ENCODE results near the gene ANKRD49.
"Not testable (repeated sequence)": the region's sequence is repeated elsewhere in the genome, so short reads cannot be mapped to it uniquely, and the experiment has no call there.

The ANKRD49 gene

DNA sequence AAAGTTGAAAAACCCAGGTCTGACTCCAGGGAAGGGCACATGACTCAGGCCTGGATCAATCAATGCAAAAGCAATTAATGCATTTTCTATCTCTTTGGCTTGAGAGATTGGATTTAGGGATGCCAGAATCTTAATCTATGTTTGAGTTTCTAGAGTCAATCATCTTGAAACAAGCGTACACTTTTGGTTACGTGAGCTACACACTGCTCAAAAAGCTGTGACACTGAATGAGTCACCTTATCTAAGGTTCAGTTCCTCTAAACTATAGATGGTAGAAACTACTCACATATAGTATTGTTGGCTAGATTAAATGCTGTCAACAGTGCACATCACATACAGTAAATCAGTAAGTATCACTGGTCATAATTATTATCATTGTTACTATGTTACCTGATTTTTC is 24.4 kb upstream of the ANKRD49 start:
- Histone ChIP-seq H3K36me3 (ENCODE audit: control insufficient read depth, insufficient read depth, low read length, severe bottlenecking) (peaks cover 19% of the 10 kb centered on the region), H3K9ac (ENCODE audit: low read length) (no peak overlapping the region)

DNA sequence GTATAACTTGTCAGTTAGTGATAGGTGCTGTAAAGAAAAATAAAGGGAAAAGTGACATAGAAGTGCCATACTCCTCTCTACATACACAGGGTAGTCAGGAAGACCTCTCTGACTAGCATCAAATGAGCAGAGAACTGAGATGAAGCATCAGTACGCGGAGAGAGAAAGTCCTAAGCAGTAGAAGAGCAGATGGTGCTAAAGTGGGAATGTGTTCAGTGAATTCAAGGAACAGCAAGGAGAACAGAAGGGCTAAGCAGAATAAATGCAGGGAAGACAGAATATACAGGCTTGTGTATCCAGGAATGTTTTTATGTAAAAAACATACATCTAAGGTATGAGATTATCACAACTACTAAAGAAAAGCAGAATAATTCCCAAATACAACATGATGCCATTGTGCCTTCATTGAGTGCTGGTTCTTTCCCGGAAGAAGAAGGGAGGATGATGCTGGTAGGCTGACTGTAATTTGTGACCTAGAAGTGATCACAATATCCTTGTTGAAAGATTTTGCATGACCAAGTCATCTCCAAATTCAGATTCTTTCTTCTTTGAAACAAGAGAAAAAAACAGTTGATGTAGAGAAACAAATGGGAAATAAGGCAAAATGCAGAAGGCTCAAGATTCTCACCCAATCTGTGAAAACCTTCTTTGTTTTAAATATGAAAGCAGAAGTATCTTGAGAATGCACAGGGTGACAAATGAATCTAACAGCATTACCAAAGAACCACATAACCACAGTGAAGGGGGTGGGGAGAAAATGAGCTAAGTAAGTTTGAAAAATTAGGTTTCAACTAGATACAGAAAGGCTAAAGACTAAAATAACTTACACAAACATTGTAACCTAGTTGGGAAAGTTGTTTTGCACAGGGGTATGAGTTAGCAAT is 20.6 kb upstream of the ANKRD49 start:
- H3K4me3 ChIP-seq (ENCODE audit: low read length): no peak overlapping the region
- H3K9ac ChIP-seq (ENCODE audit: low read length): no peak overlapping the region
- H3K4me1 ChIP-seq (ENCODE audit: control insufficient read depth, insufficient read depth, low read length): no peaks in the 10 kb centered on the region
- H3K9me3 ChIP-seq (ENCODE audit: control insufficient read depth, low read length): no peaks in the 10 kb centered on the region
- no peak for DNase-seq (ENCODE audit: low read depth)
- H3K36me3 ChIP-seq (ENCODE audit: control insufficient read depth, insufficient read depth, low read length, severe bottlenecking): peaks cover 35% of the 10 kb centered on the region
- H3K27me3 ChIP-seq (replicated peaks; ENCODE audit: control insufficient read depth, insufficient read depth, low read length): no peaks in the 10 kb centered on the region

More for the DNA sequence above, 24.4 kb upstream of the ANKRD49 start:
- Histone ChIP-seq H3K9me3 (ENCODE audit: control insufficient read depth, low read length) (no peaks in the 10 kb centered on the region), H3K4me3 (ENCODE audit: low read length) (no peak overlapping the region), H3K27me3 (replicated peaks; ENCODE audit: control insufficient read depth, insufficient read depth, low read length) (no peaks in the 10 kb centered on the region), H3K4me1 (ENCODE audit: control insufficient read depth, insufficient read depth, low read length) (no peaks in the 10 kb centered on the region)
- no peak for DNase-seq (ENCODE audit: low read depth)

DNA sequence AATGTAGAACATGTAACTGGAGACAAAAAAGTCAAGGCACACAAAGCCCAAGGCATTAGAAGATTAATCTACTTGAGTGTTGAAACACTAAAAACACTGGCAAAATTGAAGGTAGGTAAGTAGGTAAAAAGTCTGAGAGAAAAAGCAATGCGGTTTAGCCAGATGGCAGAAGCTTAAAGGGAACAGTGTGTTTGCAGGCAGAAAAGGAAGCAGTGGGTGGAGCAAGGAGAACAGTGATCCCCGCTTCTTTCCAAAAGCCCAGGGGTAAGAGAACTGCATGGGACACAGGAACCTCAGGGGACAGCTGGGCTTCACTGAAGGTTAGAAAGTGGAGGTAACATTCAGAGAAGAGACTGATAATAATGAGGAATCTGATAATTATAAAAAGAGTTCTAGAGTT is 16.2 kb upstream of the ANKRD49 start:
- H3K9ac ChIP-seq (ENCODE audit: low read length): no peak overlapping the region
- H3K4me3 ChIP-seq (ENCODE audit: low read length): no peak overlapping the region
- H3K27me3 ChIP-seq (replicated peaks; ENCODE audit: control insufficient read depth, insufficient read depth, low read length): no peaks in the 10 kb centered on the region
- H3K36me3 ChIP-seq (ENCODE audit: control insufficient read depth, insufficient read depth, low read length, severe bottlenecking): peaks cover 40% of the 10 kb centered on the region
- H3K9me3 ChIP-seq (ENCODE audit: control insufficient read depth, low read length): no peaks in the 10 kb centered on the region
- H3K4me1 ChIP-seq (ENCODE audit: control insufficient read depth, insufficient read depth, low read length): no peaks in the 10 kb centered on the region
- DNase-seq (ENCODE audit: low read depth): no peak

DNA sequence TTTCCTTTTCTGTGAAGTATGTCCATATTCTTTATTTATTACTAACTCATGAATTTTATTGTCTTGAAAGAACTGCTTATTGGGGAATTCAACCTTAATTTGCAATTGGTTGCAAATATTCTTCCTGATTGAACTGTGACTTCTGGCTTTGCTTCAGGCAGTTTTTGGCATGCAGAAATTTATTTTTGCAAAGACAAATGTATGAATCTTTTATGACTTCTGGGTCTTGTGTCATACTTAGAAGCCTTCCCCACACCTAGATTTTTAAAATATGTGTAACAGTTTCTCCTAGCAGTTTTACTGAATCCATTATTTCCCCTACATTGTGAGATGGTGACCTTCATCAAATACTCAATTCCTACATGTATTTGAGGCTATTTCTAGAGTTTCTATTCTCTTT is 12.4 kb upstream of the ANKRD49 start:
- DNase-seq (ENCODE audit: low read depth): no peak
- H3K9me3 ChIP-seq (ENCODE audit: control insufficient read depth, low read length): no peaks in the 10 kb centered on the region
- no peak overlapping the region for H3K4me3 ChIP-seq (ENCODE audit: low read length)
- no peak overlapping the region for H3K9ac ChIP-seq (ENCODE audit: low read length)
- no peaks in the 10 kb centered on the region for H3K27me3 ChIP-seq (replicated peaks; ENCODE audit: control insufficient read depth, insufficient read depth, low read length)
- peaks cover 28% of the 10 kb centered on the region for H3K36me3 ChIP-seq (ENCODE audit: control insufficient read depth, insufficient read depth, low read length, severe bottlenecking)
- H3K4me1 ChIP-seq (ENCODE audit: control insufficient read depth, insufficient read depth, low read length): no peaks in the 10 kb centered on the region

DNA sequence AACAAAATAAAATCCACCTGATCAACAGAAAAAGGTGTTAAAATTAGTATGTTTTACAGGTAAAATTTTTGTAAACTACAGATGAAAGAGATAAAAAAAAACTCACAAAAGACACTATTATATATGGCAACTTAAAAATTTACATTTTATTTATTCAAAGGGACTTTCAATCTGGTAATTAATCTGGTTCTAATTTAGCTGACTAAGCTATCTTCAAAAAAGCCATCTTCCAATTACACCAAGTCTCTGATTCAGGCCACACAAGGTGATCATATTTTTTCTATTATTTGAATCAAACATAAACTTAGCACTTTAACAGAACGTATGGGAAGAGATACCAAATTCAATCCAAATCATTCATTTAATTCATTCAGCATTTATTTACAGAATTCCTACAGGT is 7.7 kb upstream of the ANKRD49 start:
- no peak for DNase-seq (ENCODE audit: low read depth)
- H3K9me3 ChIP-seq (ENCODE audit: control insufficient read depth, low read length): no peaks in the 10 kb centered on the region
- no peaks in the 10 kb centered on the region for H3K27me3 ChIP-seq (replicated peaks; ENCODE audit: control insufficient read depth, insufficient read depth, low read length)
- peaks cover 4% of the 10 kb centered on the region for H3K4me1 ChIP-seq (ENCODE audit: control insufficient read depth, insufficient read depth, low read length)
- no peak overlapping the region for H3K9ac ChIP-seq (ENCODE audit: low read length)
- H3K36me3 ChIP-seq (ENCODE audit: control insufficient read depth, insufficient read depth, low read length, severe bottlenecking): peaks cover 29% of the 10 kb centered on the region
- H3K4me3 ChIP-seq (ENCODE audit: low read length): no peak overlapping the region

DNA sequence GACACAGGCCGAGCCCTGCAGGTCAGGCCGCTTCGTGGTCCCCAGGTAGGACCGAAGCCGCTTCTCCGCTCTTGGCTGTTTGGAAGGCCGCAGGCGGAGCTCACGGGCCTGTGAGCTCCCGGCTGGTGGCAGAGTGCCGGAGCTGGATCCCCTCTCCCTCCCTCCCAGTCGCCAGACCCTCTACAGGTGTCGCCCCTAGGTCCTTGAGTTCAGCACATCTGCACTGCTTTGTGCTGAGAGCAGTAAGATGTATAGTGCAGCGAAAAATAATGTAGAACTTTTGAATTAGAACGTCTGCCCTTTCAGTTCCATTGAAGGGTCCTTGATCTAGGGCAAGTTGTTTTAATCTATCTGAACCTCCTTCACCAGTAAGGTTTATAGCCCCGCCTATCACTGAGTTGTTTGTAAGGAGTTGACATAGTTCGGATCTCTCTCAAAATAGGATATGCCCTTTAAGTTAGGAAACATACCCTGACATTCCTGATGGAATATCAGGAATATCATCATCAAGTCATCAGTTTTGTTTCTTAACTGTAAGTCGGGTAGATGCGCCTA is 419 bp downstream of the ANKRD49 start:
- Histone ChIP-seq H3K4me3 (ENCODE audit: low read length) (peak overlapping the region; percentile 95), H3K9ac (ENCODE audit: low read length) (peak overlapping the region; percentile 86), H3K9me3 (ENCODE audit: control insufficient read depth, low read length) (no peaks in the 10 kb centered on the region), H3K27me3 (replicated peaks; ENCODE audit: control insufficient read depth, insufficient read depth, low read length) (no peaks in the 10 kb centered on the region), H3K4me1 (ENCODE audit: control insufficient read depth, insufficient read depth, low read length) (peaks cover 19% of the 10 kb centered on the region), H3K36me3 (ENCODE audit: control insufficient read depth, insufficient read depth, low read length, severe bottlenecking) (peaks cover 37% of the 10 kb centered on the region)
- DNase-seq (ENCODE audit: low read depth): peak; percentile 30

DNA sequence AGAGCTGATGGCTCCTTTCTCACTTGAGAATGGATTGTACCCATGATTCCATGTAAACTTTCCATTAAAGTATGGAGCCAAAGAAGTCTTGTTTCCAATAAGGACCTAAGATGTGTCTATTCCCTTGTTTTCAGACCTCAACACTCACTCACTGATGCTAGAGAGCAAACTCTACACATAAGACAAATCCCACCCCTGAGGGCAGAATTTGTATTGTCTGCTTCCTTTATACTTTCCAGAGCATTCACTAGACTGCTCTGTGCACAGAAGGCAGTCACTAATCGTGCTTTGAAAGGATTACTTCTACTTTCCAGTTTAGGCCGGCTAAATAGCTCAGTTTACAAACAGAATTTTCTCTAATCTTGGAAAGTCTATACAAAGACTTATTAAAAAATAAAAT is 6.4 kb downstream of the ANKRD49 start:
- Histone ChIP-seq H3K4me1 (ENCODE audit: control insufficient read depth, insufficient read depth, low read length) (peaks cover 4% of the 10 kb centered on the region), H3K27me3 (replicated peaks; ENCODE audit: control insufficient read depth, insufficient read depth, low read length) (no peaks in the 10 kb centered on the region), H3K36me3 (ENCODE audit: control insufficient read depth, insufficient read depth, low read length, severe bottlenecking) (peaks cover 36% of the 10 kb centered on the region), H3K9ac (ENCODE audit: low read length) (no peak overlapping the region), H3K4me3 (ENCODE audit: low read length) (no peak overlapping the region), H3K9me3 (ENCODE audit: control insufficient read depth, low read length) (no peaks in the 10 kb centered on the region)
- DNase-seq (ENCODE audit: low read depth): no peak

DNA sequence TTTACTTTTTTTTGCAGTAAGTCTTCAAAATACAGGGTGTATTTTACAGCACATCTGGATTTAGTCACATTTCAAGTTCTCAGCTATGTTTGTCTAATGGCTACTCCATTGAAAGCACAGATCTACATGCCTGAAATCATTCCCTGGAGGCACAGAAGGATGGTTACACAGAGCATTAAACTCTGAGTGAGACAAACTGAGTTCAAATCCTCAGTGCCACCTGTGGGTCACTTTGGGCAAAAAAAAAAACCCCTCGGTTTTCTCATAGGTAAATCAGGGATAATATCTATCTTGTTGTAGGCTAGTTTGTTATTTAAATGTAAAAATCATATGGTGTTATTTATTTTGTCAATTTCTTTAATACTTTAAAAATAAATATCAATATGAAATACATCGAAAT is 7.7 kb downstream of the ANKRD49 start:
- no peaks in the 10 kb centered on the region for H3K9me3 ChIP-seq (ENCODE audit: control insufficient read depth, low read length)
- H3K4me1 ChIP-seq (ENCODE audit: control insufficient read depth, insufficient read depth, low read length): no peaks in the 10 kb centered on the region
- no peak overlapping the region for H3K4me3 ChIP-seq (ENCODE audit: low read length)
- DNase-seq (ENCODE audit: low read depth): no peak
- H3K9ac ChIP-seq (ENCODE audit: low read length): no peak overlapping the region
- H3K36me3 ChIP-seq (ENCODE audit: control insufficient read depth, insufficient read depth, low read length, severe bottlenecking): peaks cover 36% of the 10 kb centered on the region
- no peaks in the 10 kb centered on the region for H3K27me3 ChIP-seq (replicated peaks; ENCODE audit: control insufficient read depth, insufficient read depth, low read length)

DNA sequence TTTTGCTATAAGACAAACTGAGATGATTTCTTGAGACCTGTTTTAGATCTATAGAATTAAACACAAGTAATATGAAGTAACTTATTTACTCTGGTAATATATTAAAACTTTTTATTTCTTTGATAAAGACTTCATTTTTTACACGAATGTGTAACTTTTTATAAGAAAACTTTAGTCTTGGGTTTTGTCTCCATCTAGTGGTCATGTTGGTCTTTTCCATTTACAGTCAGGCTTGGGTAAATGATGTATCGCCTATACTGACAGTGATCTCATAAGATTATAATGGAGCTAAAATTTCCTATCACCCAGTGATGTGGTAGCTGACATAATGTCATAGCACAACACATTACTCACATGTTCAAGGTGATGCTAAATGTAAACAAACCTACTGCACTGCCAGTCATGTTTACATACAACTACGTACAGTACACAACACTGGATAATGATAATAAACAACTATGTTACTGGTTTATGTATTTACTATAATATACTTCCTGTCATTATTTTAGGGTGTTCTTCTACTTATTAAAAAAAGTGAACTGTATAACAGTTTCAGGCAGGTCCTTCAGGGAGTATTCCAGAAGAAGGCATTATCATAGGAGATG is 11.0 kb downstream of the ANKRD49 start:
- Histone ChIP-seq H3K36me3 (ENCODE audit: control insufficient read depth, insufficient read depth, low read length, severe bottlenecking) (peaks cover 3% of the 10 kb centered on the region), H3K4me3 (ENCODE audit: low read length) (no peak overlapping the region), H3K9ac (ENCODE audit: low read length) (no peak overlapping the region), H3K27me3 (replicated peaks; ENCODE audit: control insufficient read depth, insufficient read depth, low read length) (no peaks in the 10 kb centered on the region), H3K4me1 (ENCODE audit: control insufficient read depth, insufficient read depth, low read length) (no peaks in the 10 kb centered on the region), H3K9me3 (ENCODE audit: control insufficient read depth, low read length) (no peaks in the 10 kb centered on the region)
- peak; percentile 90 for DNase-seq (ENCODE audit: low read depth)

DNA sequence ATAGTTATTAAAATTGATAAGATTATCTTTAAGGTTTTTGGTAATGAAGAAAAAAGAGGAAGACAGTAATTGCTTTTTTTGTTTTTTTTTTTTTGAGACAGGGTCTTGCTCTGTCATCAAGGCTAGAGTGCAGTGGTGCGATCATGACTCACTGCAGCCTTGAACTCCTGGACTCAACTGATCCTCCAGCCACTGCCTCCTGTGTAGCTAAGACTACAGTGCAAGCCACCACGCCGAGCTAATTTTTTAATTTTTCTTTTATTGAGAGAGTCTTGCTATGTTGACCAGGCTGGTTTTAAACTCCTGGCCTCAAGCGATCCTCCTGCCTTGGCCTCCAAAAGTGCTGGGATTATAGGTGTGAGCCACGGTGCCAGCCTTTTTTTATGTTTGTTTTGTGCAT is 12.7 kb downstream of the ANKRD49 start:
- DNase-seq (ENCODE audit: low read depth); H3K9me3 ChIP-seq (ENCODE audit: control insufficient read depth, low read length); H3K4me3 ChIP-seq (ENCODE audit: low read length); H3K27me3 ChIP-seq (replicated peaks; ENCODE audit: control insufficient read depth, insufficient read depth, low read length); H3K9ac ChIP-seq (ENCODE audit: low read length); H3K4me1 ChIP-seq (ENCODE audit: control insufficient read depth, insufficient read depth, low read length); H3K36me3 ChIP-seq (ENCODE audit: control insufficient read depth, insufficient read depth, low read length, severe bottlenecking): not testable (repeated sequence)

DNA sequence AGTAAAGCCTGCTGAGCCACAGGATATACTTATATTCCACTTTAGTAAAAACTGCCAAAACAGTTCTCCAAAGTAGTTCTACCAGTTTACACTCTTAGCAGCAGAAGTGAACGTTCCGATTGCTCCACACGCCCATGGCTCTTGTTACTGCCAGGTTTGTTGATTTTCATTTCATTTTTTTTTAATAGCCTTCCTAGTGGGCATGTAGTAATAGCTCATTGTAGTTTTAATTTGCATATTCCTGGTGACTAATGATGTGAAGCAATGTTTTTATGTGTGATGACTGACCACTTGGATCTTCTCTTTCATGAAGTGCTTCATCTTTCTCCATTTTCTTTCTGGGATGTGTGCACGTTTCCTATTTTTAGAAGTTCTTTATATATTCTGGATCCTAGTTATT is 13.7 kb downstream of the ANKRD49 start:
- no peaks in the 10 kb centered on the region for H3K36me3 ChIP-seq (ENCODE audit: control insufficient read depth, insufficient read depth, low read length, severe bottlenecking)
- H3K4me1 ChIP-seq (ENCODE audit: control insufficient read depth, insufficient read depth, low read length): no peaks in the 10 kb centered on the region
- no peak overlapping the region for H3K4me3 ChIP-seq (ENCODE audit: low read length)
- no peaks in the 10 kb centered on the region for H3K27me3 ChIP-seq (replicated peaks; ENCODE audit: control insufficient read depth, insufficient read depth, low read length)
- no peak for DNase-seq (ENCODE audit: low read depth)
- H3K9ac ChIP-seq (ENCODE audit: low read length): no peak overlapping the region
- no peaks in the 10 kb centered on the region for H3K9me3 ChIP-seq (ENCODE audit: control insufficient read depth, low read length)
